Neural progenitor cell (in vitro differentiated cells): ENCODE results near the gene SYTL2. TPM values are rescaled to one million over a fixed set of nuclear protein-coding genes. Genes with fewer than 3 reads are reported as not detected.
"Not testable (repeated sequence)": the region's sequence is repeated elsewhere in the genome, so short reads cannot be mapped to it uniquely, and the experiment has no call there.

Experiments
- DNase-seq: peaks from one replicate; pipeline ENCODE4 v3.0.0-alpha.2; 2016; ENCODE audit warnings: low spot score
- H2AFZ ChIP-seq: fragments of 200-600 bp; sonication (generic); replicated peaks from 2 replicates; pipeline ENCODE4 v1.6.1; 2016; ENCODE audit warnings: antibody characterized with exemption
- H3F3A ChIP-seq: fragments of 200-600 bp; sonication (generic); 2 replicates; pipeline ENCODE4 v1.6.1; 2016; ENCODE audit warnings: antibody characterized with exemption, low read depth
- H3K27ac ChIP-seq: fragments of 200-600 bp; sonication (generic); 2 replicates; pipeline ENCODE4 v1.5.1; 2016; ENCODE audit warnings: mild to moderate bottlenecking
- H3K27me3 ChIP-seq: fragments of 200-600 bp; sonication (generic); 2 replicates; pipeline ENCODE4 v1.6.1; 2016; ENCODE audit warnings: mild to moderate bottlenecking, moderate library complexity
- H3K36me3 ChIP-seq: fragments of 200-600 bp; sonication (generic); 2 replicates; pipeline ENCODE4 v1.5.1; 2016
- H3K4me1 ChIP-seq: fragments of 200-600 bp; sonication (generic); 2 replicates; pipeline ENCODE4 v1.6.1; 2016; ENCODE audit warnings: mixed run types
- H3K4me2 ChIP-seq: fragments of 200-600 bp; sonication (generic); 2 replicates; pipeline ENCODE4 v1.6.1; 2016
- H3K4me3 ChIP-seq: fragments of 200-600 bp; sonication (generic); 2 replicates; pipeline ENCODE4 v1.5.1; 2016
- H3K79me2 ChIP-seq: fragments of 200-600 bp; sonication (generic); 2 replicates; pipeline ENCODE4 v1.6.1; 2016; ENCODE audit warnings: low read depth
- H3K9ac ChIP-seq: fragments of 200-600 bp; sonication (generic); 2 replicates; pipeline ENCODE4 v1.6.1; 2016
- H3K9me3 ChIP-seq: fragments of 200-600 bp; sonication (generic); 2 replicates; pipeline ENCODE4 v1.5.1; 2016; ENCODE audit warnings: low read depth
- H4K20me1 ChIP-seq: fragments of 200-600 bp; sonication (generic); 2 replicates; pipeline ENCODE4 v1.6.1; 2016; ENCODE audit warnings: low read depth
- H3K27ac Mint-ChIP-seq: 3 replicates; pipeline ENCODE4 v1.8.0; 2021; ENCODE audit warnings: mixed read lengths
- H3K27me3 Mint-ChIP-seq: 2 replicates; pipeline ENCODE4 v1.8.0; 2022; ENCODE audit warnings: low read depth, mild to moderate bottlenecking, inconsistent platforms, moderate library complexity, mixed read lengths; ENCODE audit not compliant: insufficient read depth
- H3K36me3 Mint-ChIP-seq: 3 replicates; pipeline ENCODE4 v1.8.0; 2021; ENCODE audit warnings: mixed read lengths
- H3K4me1 Mint-ChIP-seq: 3 replicates; pipeline ENCODE4 v1.8.0; 2021; ENCODE audit warnings: mixed read lengths
- H3K4me3 Mint-ChIP-seq: 3 replicates; pipeline ENCODE4 v1.8.0; 2021; ENCODE audit warnings: mild to moderate bottlenecking, moderate library complexity, mixed read lengths
- H3K9me3 Mint-ChIP-seq: 3 replicates; pipeline ENCODE4 v1.8.0; 2020; ENCODE audit warnings: mixed read lengths
- CTCF ChIP-seq: fragments of 200-600 bp; sonication (generic); IDR thresholded peaks from 2 replicates; pipeline ENCODE4 v1.5.1; 2017; ENCODE audit warnings: antibody characterized with exemption, mild to moderate bottlenecking
- EZH2 ChIP-seq: fragments of 200-600 bp; sonication (generic); IDR thresholded peaks from 2 replicates; pipeline ENCODE4 v1.6.1; 2017; ENCODE audit warnings: antibody characterized with exemption, mild to moderate bottlenecking, moderate library complexity
- EZH2phosphoT487 ChIP-seq: fragments of 200-600 bp; sonication (generic); IDR thresholded peaks from 2 replicates; pipeline ENCODE4 v1.6.1; 2017; ENCODE audit warnings: antibody characterized with exemption
- total RNA-seq: library from RNA; depleted of rRNA; stranded (reverse); fragments of >200 nt; gene quantifications from 2 replicates; pipeline ENCODE4 v1.2.3, GENCODE V29; 2015; ENCODE audit warnings: low replicate concordance

The SYTL2 gene
- total RNA-seq, 1 donor from 2014 or later = 34.1 TPM

- Histone ChIP-seq H3K4me2 (no peak overlapping the region), H3K27me3 (no peaks in the 10 kb centered on the region), H4K20me1 (peaks cover 85% of the 10 kb centered on the region), H3K4me1 (peaks cover 27% of the 10 kb centered on the region), H2AFZ (no peak overlapping the region), H3K79me2 (peaks cover 80% of the 10 kb centered on the region), H3K9me3 (no peaks in the 10 kb centered on the region), H3K27ac (no peak overlapping the region), H3K4me3 (no peak overlapping the region), H3K9ac (no peak overlapping the region), H3K36me3 (peaks cover 64% of the 10 kb centered on the region), H3F3A (peaks cover 44% of the 10 kb centered on the region)
- no peak for DNase-seq
- Mint-ChIP-seq H3K4me1 (peaks cover 32% of the 10 kb centered on the region), H3K4me3 (no peak overlapping the region), H3K27me3 (no peaks in the 10 kb centered on the region), H3K36me3 (peaks cover 22% of the 10 kb centered on the region), H3K27ac (no peak overlapping the region), H3K9me3 (no peaks in the 10 kb centered on the region)
- TF ChIP-seq CTCF (no peak), EZH2phosphoT487 (no peak), EZH2 (no peak)
Observed at GRCh38 chr11:85658180-85658579, 152.8 kb downstream of the SYTL2 start.

GRCh38 chr11:85656777-85657176 lies 154.2 kb downstream of the SYTL2 start:
- Mint-ChIP-seq H3K27me3 (no peaks in the 10 kb centered on the region), H3K4me3 (no peak overlapping the region), H3K4me1 (peaks cover 26% of the 10 kb centered on the region), H3K27ac (no peak overlapping the region), H3K36me3 (peaks cover 17% of the 10 kb centered on the region), H3K9me3 (no peaks in the 10 kb centered on the region)
- H3K4me2 ChIP-seq = no peak overlapping the region
- peak overlapping the region; percentile 26 for H3K9ac ChIP-seq
- no peak overlapping the region for H2AFZ ChIP-seq
- H3K27ac ChIP-seq = no peak overlapping the region
- H3K27me3 ChIP-seq = no peaks in the 10 kb centered on the region
- peaks cover 54% of the 10 kb centered on the region for H3K36me3 ChIP-seq
- peaks cover 26% of the 10 kb centered on the region for H3K4me1 ChIP-seq
- H3K4me3 ChIP-seq = no peak overlapping the region
- H3K79me2 ChIP-seq = peaks cover 66% of the 10 kb centered on the region
- DNase-seq = no peak
- peaks cover 71% of the 10 kb centered on the region for H4K20me1 ChIP-seq
- H3K9me3 ChIP-seq = no peaks in the 10 kb centered on the region
- peaks cover 47% of the 10 kb centered on the region for H3F3A ChIP-seq
- TF ChIP-seq EZH2phosphoT487 (no peak), EZH2 (no peak)

GRCh38 chr11:85654343-85654742 lies 156.6 kb downstream of the SYTL2 start:
- peaks cover 48% of the 10 kb centered on the region for H3K79me2 ChIP-seq
- H3K4me3 Mint-ChIP-seq, H3K27ac Mint-ChIP-seq: not testable (repeated sequence)

GRCh38 chr11:85652786-85653447 lies 158.0 kb downstream of the SYTL2 start:
- peaks cover 28% of the 10 kb centered on the region for H3K36me3 ChIP-seq
- H3K4me1 ChIP-seq = peaks cover 7% of the 10 kb centered on the region
- H3K9me3 Mint-ChIP-seq = no peaks in the 10 kb centered on the region
- no peak for DNase-seq
- H3K27me3 Mint-ChIP-seq = peaks cover 5% of the 10 kb centered on the region
- H3K4me3 Mint-ChIP-seq = no peak overlapping the region
- H3K4me1 Mint-ChIP-seq = peaks cover 9% of the 10 kb centered on the region
- H3K79me2 ChIP-seq = peaks cover 48% of the 10 kb centered on the region
- peak overlapping the region; percentile 54 for H3K27ac ChIP-seq
- H3K36me3 Mint-ChIP-seq = peaks cover 5% of the 10 kb centered on the region
- H4K20me1 ChIP-seq = peaks cover 33% of the 10 kb centered on the region
- no peak overlapping the region for H3K4me2 ChIP-seq
- peaks cover 49% of the 10 kb centered on the region for H3F3A ChIP-seq
- no peak overlapping the region for H2AFZ ChIP-seq
- no peaks in the 10 kb centered on the region for H3K27me3 ChIP-seq
- H3K9ac ChIP-seq = no peak overlapping the region
- H3K9me3 ChIP-seq = no peaks in the 10 kb centered on the region
- H3K4me3 ChIP-seq = no peak overlapping the region
- TF ChIP-seq EZH2phosphoT487 = no peak
- TF ChIP-seq CTCF = no peak
- TF ChIP-seq EZH2 = no peak
- H3K27ac Mint-ChIP-seq = no peak overlapping the region

More at GRCh38 chr11:85654343-85654742, 156.6 kb downstream of the SYTL2 start:
- H3K9me3 ChIP-seq, H3K4me3 ChIP-seq, DNase-seq, H3K27me3 ChIP-seq, H3K27me3 Mint-ChIP-seq, H3K4me1 ChIP-seq, H3K9me3 Mint-ChIP-seq, H3K4me2 ChIP-seq, H3K27ac ChIP-seq, H3K36me3 Mint-ChIP-seq, H3K4me1 Mint-ChIP-seq, H3K9ac ChIP-seq, H2AFZ ChIP-seq: not testable (repeated sequence)
- peaks cover 45% of the 10 kb centered on the region for H3F3A ChIP-seq
- H4K20me1 ChIP-seq = peaks cover 46% of the 10 kb centered on the region
- peaks cover 32% of the 10 kb centered on the region for H3K36me3 ChIP-seq
